Endothelial cell of umbilical vein (primary cell): ENCODE data around the gene AKAP13.

ENCODE experiments used
- CTCF ChIP-seq, 2 donors: IDR thresholded peaks; 1 replicate in 1 of 2; 2 replicates in 1 of 2; pipeline ENCODE4 v1.5.1; 2011; ENCODE audit warnings: low read length in 2 of 2, mild to moderate bottlenecking in 2 of 2, moderate library complexity in 2 of 2, control low read depth in 1 of 2, inconsistent platforms in 1 of 2, low read depth in 1 of 2; ENCODE audit not compliant: insufficient read depth in 1 of 2; ENCODE audit errors: extremely low read depth in 1 of 2
- EZH2 ChIP-seq: IDR thresholded peaks from 2 replicates; pipeline ENCODE4 v1.6.1; 2012; ENCODE audit warnings: borderline replicate concordance, low read depth, mild to moderate bottlenecking, moderate library complexity, low read length, inconsistent platforms; ENCODE audit not compliant: severe bottlenecking
- JUN ChIP-seq: IDR thresholded peaks from 2 replicates; pipeline ENCODE4 v1.6.1; 2011; ENCODE audit warnings: borderline replicate concordance, low read depth; ENCODE audit not compliant: insufficient read length, insufficient read depth
- MAX ChIP-seq: IDR thresholded peaks from 2 replicates; pipeline ENCODE4 v1.6.1; 2011; ENCODE audit not compliant: insufficient read depth, insufficient read length
- MYC ChIP-seq: IDR thresholded peaks from one replicate; pipeline ENCODE4 v1.6.1; 2011; ENCODE audit warnings: mild to moderate bottlenecking, low read depth, low read length
- POLR2A ChIP-seq: IDR thresholded peaks from 2 replicates; pipeline ENCODE4 v1.6.1; 2012; ENCODE audit warnings: low read depth, mild to moderate bottlenecking, control low read depth, low read length

- TF ChIP-seq EZH2, result no peak
- no peak for TF ChIP-seq CTCF (IDR thresholded peaks at IDR 0.05; ENCODE audit: extremely low read depth in 1 of 2, insufficient read depth in 1 of 2, low read depth in 1 of 2, low read length in 2 of 2)
- no peak for TF ChIP-seq JUN
- no peak for TF ChIP-seq POLR2A
- no peak for TF ChIP-seq MYC
- TF ChIP-seq MAX, result no peak
Measured at GRCh38 chr15:85563731-85564130, 183.3 kb downstream of the AKAP13 start.
